HEK293 (cell line): ENCODE measurements around the gene NAT14.

Experiments
- ATF2 ChIP-seq: fragments of 450-650 bp; formaldehyde crosslinking; IDR thresholded peaks from 2 replicates; pipeline ENCODE4 v1.5.1; 2016; ENCODE audit warnings: missing biosample characterization, missing genetic modification characterization, low read depth
- GFI1B ChIP-seq: fragments of 450-650 bp; formaldehyde crosslinking; IDR thresholded peaks from 2 replicates; pipeline ENCODE4 v1.5.1; 2016; ENCODE audit warnings: missing biosample characterization, missing genetic modification characterization
- GLIS2 ChIP-seq: fragments of 450-650 bp; formaldehyde crosslinking; IDR thresholded peaks from 2 replicates; pipeline ENCODE4 v1.5.1; 2016; ENCODE audit warnings: missing biosample characterization, missing genetic modification characterization
- HOXA7 ChIP-seq: sonication (generic); formaldehyde crosslinking; IDR thresholded peaks from 2 replicates; pipeline ENCODE4 v1.8.1; 2022; ENCODE audit warnings: missing genetic modification reagents, borderline replicate concordance
- HOXC10 ChIP-seq: sonication (generic); formaldehyde crosslinking; IDR thresholded peaks from 2 replicates; pipeline ENCODE4 v1.8.1; 2023; ENCODE audit warnings: mild to moderate bottlenecking, missing genetic modification reagents
- INSM2 ChIP-seq: fragments of 450-650 bp; formaldehyde crosslinking; IDR thresholded peaks from 2 replicates; pipeline ENCODE4 v1.5.1; 2016; ENCODE audit warnings: missing biosample characterization, missing genetic modification characterization
- KLF9 ChIP-seq: fragments of 450-650 bp; formaldehyde crosslinking; IDR thresholded peaks from 2 replicates; pipeline ENCODE4 v1.5.1; 2016; ENCODE audit warnings: missing biosample characterization, missing genetic modification characterization, low read depth
- MEIS1 ChIP-seq: sonication (generic); formaldehyde crosslinking; IDR thresholded peaks from 2 replicates; pipeline ENCODE4 v1.8.1; 2022; ENCODE audit warnings: missing genetic modification reagents, mild to moderate bottlenecking, borderline replicate concordance
- PRDM2 ChIP-seq: fragments of 450-650 bp; formaldehyde crosslinking; IDR thresholded peaks from 2 replicates; pipeline ENCODE4 v1.5.1; 2016; ENCODE audit warnings: missing biosample characterization, missing genetic modification characterization, borderline replicate concordance
- SCRT2 ChIP-seq: fragments of 450-650 bp; formaldehyde crosslinking; IDR thresholded peaks from 2 replicates; pipeline ENCODE4 v1.5.1; 2016; ENCODE audit warnings: missing biosample characterization, missing genetic modification characterization
- SP2 ChIP-seq: fragments of 450-650 bp; formaldehyde crosslinking; IDR thresholded peaks from 2 replicates; pipeline ENCODE4 v1.5.1; 2016; ENCODE audit warnings: missing biosample characterization, missing genetic modification characterization
- WT1 ChIP-seq: fragments of 450-650 bp; formaldehyde crosslinking; IDR thresholded peaks from 2 replicates; pipeline ENCODE4 v1.5.1; 2016; ENCODE audit warnings: missing biosample characterization, missing genetic modification characterization
- ZBTB21 ChIP-seq: fragments of 450-650 bp; formaldehyde crosslinking; IDR thresholded peaks from 2 replicates; pipeline ENCODE4 v1.5.1; 2017; ENCODE audit warnings: missing biosample characterization, missing genetic modification characterization
- ZBTB8A ChIP-seq: fragments of 450-650 bp; formaldehyde crosslinking; IDR thresholded peaks from 2 replicates; pipeline ENCODE4 v1.5.1; 2016; ENCODE audit warnings: missing biosample characterization, missing genetic modification characterization
- ZFP41 ChIP-seq: fragments of 450-650 bp; formaldehyde crosslinking; IDR thresholded peaks from 2 replicates; pipeline ENCODE4 v1.5.1; 2016; ENCODE audit warnings: missing biosample characterization, missing genetic modification characterization, borderline replicate concordance
- ZNF155 ChIP-seq: fragments of 450-650 bp; formaldehyde crosslinking; IDR thresholded peaks from 2 replicates; pipeline ENCODE4 v1.5.1; 2016; ENCODE audit warnings: missing biosample characterization, missing genetic modification characterization
- ZNF248 ChIP-seq: fragments of 450-650 bp; formaldehyde crosslinking; IDR thresholded peaks from 2 replicates; pipeline ENCODE4 v1.5.1; 2017; ENCODE audit warnings: missing biosample characterization, missing genetic modification characterization
- ZNF266 ChIP-seq: fragments of 450-650 bp; formaldehyde crosslinking; IDR thresholded peaks from 2 replicates; pipeline ENCODE4 v1.5.1; 2016; ENCODE audit warnings: missing biosample characterization, missing genetic modification characterization, low read depth
- ZNF394 ChIP-seq: fragments of 450-650 bp; formaldehyde crosslinking; IDR thresholded peaks from 2 replicates; pipeline ENCODE4 v1.5.1; 2016; ENCODE audit warnings: missing biosample characterization, missing genetic modification characterization, mild to moderate bottlenecking, moderate library complexity, borderline replicate concordance
- ZNF501 ChIP-seq: fragments of 450-650 bp; formaldehyde crosslinking; IDR thresholded peaks from 2 replicates; pipeline ENCODE4 v1.5.1; 2016; ENCODE audit warnings: missing biosample characterization, missing genetic modification characterization
- ZNF510 ChIP-seq: fragments of 450-650 bp; formaldehyde crosslinking; IDR thresholded peaks from 2 replicates; pipeline ENCODE4 v1.5.1; 2018; ENCODE audit warnings: mild to moderate bottlenecking, missing genetic modification characterization, missing biosample characterization; ENCODE audit not compliant: insufficient replicate concordance
- ZNF529 ChIP-seq: fragments of 450-650 bp; formaldehyde crosslinking; IDR thresholded peaks from 2 replicates; pipeline ENCODE4 v1.5.1; 2017; ENCODE audit warnings: missing genetic modification characterization, missing biosample characterization; ENCODE audit not compliant: insufficient replicate concordance
- ZNF530 ChIP-seq: fragments of 450-650 bp; formaldehyde crosslinking; IDR thresholded peaks from 2 replicates; pipeline ENCODE4 v1.5.1; 2016; ENCODE audit warnings: low read depth, missing biosample characterization, missing genetic modification characterization
- ZNF560 ChIP-seq: fragments of 450-650 bp; formaldehyde crosslinking; IDR thresholded peaks from 2 replicates; pipeline ENCODE4 v1.5.1; 2017; ENCODE audit warnings: missing biosample characterization, missing genetic modification characterization, borderline replicate concordance
- ZNF571 ChIP-seq: fragments of 450-650 bp; formaldehyde crosslinking; IDR thresholded peaks from 2 replicates; pipeline ENCODE4 v1.5.0; 2017; ENCODE audit warnings: missing biosample characterization, missing genetic modification characterization
- ZNF596 ChIP-seq: fragments of 450-650 bp; IDR thresholded peaks from 2 replicates; pipeline ENCODE4 v1.5.0; 2018; ENCODE audit warnings: missing biosample characterization, mild to moderate bottlenecking, missing genetic modification characterization, moderate library complexity
- ZNF623 ChIP-seq: fragments of 450-650 bp; formaldehyde crosslinking; IDR thresholded peaks from 2 replicates; pipeline ENCODE4 v1.5.1; 2016; ENCODE audit warnings: missing biosample characterization, missing genetic modification characterization
- ZNF677 ChIP-seq: fragments of 450-650 bp; IDR thresholded peaks from 2 replicates; pipeline ENCODE4 v1.5.0; 2018; ENCODE audit warnings: missing biosample characterization, mild to moderate bottlenecking, missing genetic modification characterization, moderate library complexity
- ZNF768 ChIP-seq: fragments of 450-650 bp; formaldehyde crosslinking; IDR thresholded peaks from 2 replicates; pipeline ENCODE4 v1.5.1; 2018; ENCODE audit warnings: missing biosample characterization, mild to moderate bottlenecking, missing genetic modification characterization
- ZSCAN5A ChIP-seq: fragments of 450-650 bp; formaldehyde crosslinking; IDR thresholded peaks from 2 replicates; pipeline ENCODE4 v1.5.1; 2016; ENCODE audit warnings: missing biosample characterization, missing genetic modification characterization

Gene NAT14

GRCh38 chr19:55519451-55520311 is 34.7 kb downstream of the NAT14 start (continued):
- TF ChIP-seq ZNF510 (no peak), SP2 (tag by site-specific recombination) (0 out of 2 replicates have a peak, but pooled peaks have one; percentile 15), SCRT2 (tag by site-specific recombination) (peak; percentile 47), ZNF677 (tag by site-specific recombination) (no peak), ZNF768 (tag by site-specific recombination) (no peak), ZNF529 (tag by site-specific recombination) (no peak), HOXA7 (CRISPR knock-in tag) (no peak), ATF2 (peak; percentile 94), ZNF155 (no peak), INSM2 (tag by site-specific recombination) (no peak), ZBTB21 (tag by site-specific recombination) (peak; percentile 95), ZSCAN5A (tag by site-specific recombination) (no peak; the same call in 1 of the 2 replicates), ZNF560 (0 out of 2 replicates have a peak, but pooled peaks have one; percentile 41), ZNF530 (no peak), ZNF266 (tag by site-specific recombination) (no peak), ZFP41 (tag by site-specific recombination) (no peak; the same call in 1 of the 2 replicates), WT1 (tag by site-specific recombination) (no peak), GFI1B (no peak), PRDM2 (tag by site-specific recombination) (no peak), HOXC10 (peak; percentile 54; the same call in 1 of the 2 replicates), ZBTB8A (no peak), ZNF394 (tag by site-specific recombination) (no peak; the same call in 1 of the 2 replicates), KLF9 (tag by site-specific recombination) (no peak; the same call in 1 of the 2 replicates), ZNF501 (tag by site-specific recombination) (no peak), ZNF248 (tag by site-specific recombination) (peak; percentile 47; the same call in 1 of the 2 replicates), ZNF596 (tag by site-specific recombination) (no peak), ZNF623 (tag by site-specific recombination) (0 out of 2 replicates have a peak, but pooled peaks have one; percentile 19), GLIS2 (tag by site-specific recombination) (no peak), MEIS1 (no peak), ZNF571 (tag by site-specific recombination) (peak; percentile 77; the same call in 1 of the 2 replicates)
